ENCODE measurements around the gene P4HA1.

- TF ChIP-seq RARB (CRISPR knock-in tag; IDR thresholded peaks at IDR 0.05): no peak
- no peak for TF ChIP-seq PATZ1 (CRISPR knock-in tag; IDR thresholded peaks at IDR 0.05; ENCODE audit: borderline replicate concordance)
- TF ChIP-seq TSHZ2 (CRISPR knock-in tag; IDR thresholded peaks at IDR 0.05): no peak
- TF ChIP-seq ZFP30 (CRISPR knock-in tag; IDR thresholded peaks at IDR 0.05): no peak
- TF ChIP-seq ZFP3 (CRISPR knock-in tag; IDR thresholded peaks at IDR 0.05): no peak
- no peak for TF ChIP-seq ZNF8 (CRISPR knock-in tag; IDR thresholded peaks at IDR 0.05)
- TF ChIP-seq CREB5 (CRISPR knock-in tag; IDR thresholded peaks at IDR 0.05; ENCODE audit: low read depth): no peak
- TF ChIP-seq BACH2 (CRISPR knock-in tag; IDR thresholded peaks at IDR 0.05; ENCODE audit: borderline replicate concordance): no peak
- TF ChIP-seq ZNF565 (CRISPR knock-in tag; conservative IDR thresholded peaks at IDR 0.05; ENCODE audit: low read depth): no peak
- TF ChIP-seq PPARA (CRISPR knock-in tag; IDR thresholded peaks at IDR 0.05; ENCODE audit: borderline replicate concordance): no peak
- no peak for TF ChIP-seq ESRRG (CRISPR knock-in tag; IDR thresholded peaks at IDR 0.05)
- no peak for TF ChIP-seq TCF4 (CRISPR knock-in tag; IDR thresholded peaks at IDR 0.05; ENCODE audit: borderline replicate concordance)
These were observed 1.1 kb downstream of the P4HA1 start for GRCh38 chr10:73095481-73096021.

Data from SK-N-SH treated with all-trans-retinoic acid at 6 μM for 48 hours (cell line).